ENCODE results near the gene MRPL22. TPM values are rescaled to one million over a fixed set of nuclear protein-coding genes. Genes with fewer than 3 reads are reported as not detected.
"Not testable (repeated sequence)": the region's sequence is repeated elsewhere in the genome, so short reads cannot be mapped to it uniquely, and the experiment has no call there.

MRPL22 gene
- total and polyA plus RNA-seq, 8 donors: 33.8 to 44.8 (median 42.6) TPM

DNA sequence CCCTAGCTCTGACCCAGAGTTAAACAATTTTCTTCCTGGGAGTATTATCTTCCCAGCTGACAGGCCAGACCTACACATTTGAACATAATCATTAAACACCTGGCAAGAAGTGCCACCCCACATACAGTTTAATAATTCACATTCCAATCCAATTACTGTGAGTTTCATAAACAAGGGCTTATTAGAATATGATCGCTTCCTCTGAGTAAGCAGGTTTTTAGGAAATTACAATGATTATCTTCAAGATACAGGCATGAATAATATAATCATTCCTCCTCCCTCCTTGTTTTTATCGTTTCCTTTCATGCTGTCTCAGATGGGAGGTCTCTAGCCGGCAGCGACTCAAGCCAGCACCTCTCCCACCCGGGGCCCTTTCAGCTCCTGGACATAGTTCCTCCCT, 56.9 kb downstream of the MRPL22 start:
- no peaks in the 10 kb centered on the region for H3K27me3 ChIP-seq
- intact Hi-C loops (cut with DNase I): no loop called here
- ATAC-seq (no peak), DNase-seq (no peak)
- H3K4me3 ChIP-seq: no peak overlapping the region
- TF ChIP-seq, protein P1, sequence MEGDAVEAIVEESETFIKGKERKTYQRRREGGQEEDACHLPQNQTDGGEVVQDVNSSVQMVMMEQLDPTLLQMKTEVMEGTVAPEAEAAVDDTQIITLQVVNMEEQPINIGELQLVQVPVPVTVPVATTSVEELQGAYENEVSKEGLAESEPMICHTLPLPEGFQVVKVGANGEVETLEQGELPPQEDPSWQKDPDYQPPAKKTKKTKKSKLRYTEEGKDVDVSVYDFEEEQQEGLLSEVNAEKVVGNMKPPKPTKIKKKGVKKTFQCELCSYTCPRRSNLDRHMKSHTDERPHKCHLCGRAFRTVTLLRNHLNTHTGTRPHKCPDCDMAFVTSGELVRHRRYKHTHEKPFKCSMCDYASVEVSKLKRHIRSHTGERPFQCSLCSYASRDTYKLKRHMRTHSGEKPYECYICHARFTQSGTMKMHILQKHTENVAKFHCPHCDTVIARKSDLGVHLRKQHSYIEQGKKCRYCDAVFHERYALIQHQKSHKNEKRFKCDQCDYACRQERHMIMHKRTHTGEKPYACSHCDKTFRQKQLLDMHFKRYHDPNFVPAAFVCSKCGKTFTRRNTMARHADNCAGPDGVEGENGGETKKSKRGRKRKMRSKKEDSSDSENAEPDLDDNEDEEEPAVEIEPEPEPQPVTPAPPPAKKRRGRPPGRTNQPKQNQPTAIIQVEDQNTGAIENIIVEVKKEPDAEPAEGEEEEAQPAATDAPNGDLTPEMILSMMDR (IDR thresholded peaks at IDR 0.05): no peak
- no peaks in the 10 kb centered on the region for H3K4me1 ChIP-seq
- H3K9me3 ChIP-seq: no peaks in the 10 kb centered on the region
- no peaks in the 10 kb centered on the region for H3K36me3 ChIP-seq
- no peak overlapping the region for H3K27ac ChIP-seq

DNA sequence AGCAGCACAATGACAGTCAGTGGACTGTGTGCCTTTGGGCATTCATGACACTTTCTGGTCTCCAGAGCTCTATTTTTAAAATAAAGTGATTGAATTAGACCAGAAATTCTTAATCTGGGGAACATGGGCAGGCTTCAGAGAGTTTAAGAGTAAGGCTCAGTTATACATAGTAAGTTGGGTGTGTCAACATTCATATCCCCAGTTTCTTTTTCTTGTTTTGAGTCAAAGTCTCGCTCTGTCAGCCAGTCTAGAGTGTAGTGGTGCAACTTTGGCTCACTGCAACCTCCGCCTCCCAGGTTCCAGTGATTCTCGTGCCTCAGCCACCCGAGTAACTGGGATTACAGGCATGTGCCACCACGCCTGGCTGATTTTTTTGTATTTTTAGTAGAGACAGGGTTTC, 59.0 kb downstream of the MRPL22 start:
- no peak overlapping the region for H3K27ac ChIP-seq
- no peaks in the 10 kb centered on the region for H3K9me3 ChIP-seq
- no peaks in the 10 kb centered on the region for H3K27me3 ChIP-seq
- no peaks in the 10 kb centered on the region for H3K4me1 ChIP-seq
- no peak for ATAC-seq
- intact Hi-C loops (cut with DNase I): no loop called here
- H3K4me3 ChIP-seq: no peak overlapping the region
- no peaks in the 10 kb centered on the region for H3K36me3 ChIP-seq
- DNase-seq: no peak
- TF ChIP-seq, protein P1 (IDR thresholded peaks at IDR 0.05): no peak

DNA sequence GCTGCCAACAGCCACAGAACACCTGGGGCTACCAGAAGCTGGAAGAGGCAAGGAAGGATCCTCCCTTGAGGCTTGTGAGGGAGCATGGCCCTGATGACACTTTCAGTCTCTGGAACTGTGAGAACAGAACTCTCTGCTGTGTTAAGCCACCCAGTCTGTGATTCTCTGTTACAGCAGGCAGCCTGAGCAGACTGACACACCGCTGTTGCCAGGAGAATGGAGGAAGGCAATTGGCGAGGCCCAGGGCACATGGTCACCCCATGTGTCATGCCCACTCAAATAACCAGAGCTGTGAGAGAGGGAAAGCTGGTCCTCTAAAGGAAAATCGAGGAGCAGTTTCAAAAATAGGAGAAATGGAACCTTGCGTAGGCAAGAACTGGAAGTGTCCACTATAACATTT, 60.6 kb downstream of the MRPL22 start:
- TF ChIP-seq, protein P1 (IDR thresholded peaks at IDR 0.05): no peak
- Histone ChIP-seq H3K36me3 (no peaks in the 10 kb centered on the region), H3K9me3 (no peaks in the 10 kb centered on the region), H3K4me3 (no peak overlapping the region), H3K4me1 (no peaks in the 10 kb centered on the region), H3K27ac (no peak overlapping the region), H3K27me3 (no peaks in the 10 kb centered on the region)
- DNase-seq (no peak), ATAC-seq (no peak)
- intact Hi-C loops (cut with DNase I): no loop called here

DNA sequence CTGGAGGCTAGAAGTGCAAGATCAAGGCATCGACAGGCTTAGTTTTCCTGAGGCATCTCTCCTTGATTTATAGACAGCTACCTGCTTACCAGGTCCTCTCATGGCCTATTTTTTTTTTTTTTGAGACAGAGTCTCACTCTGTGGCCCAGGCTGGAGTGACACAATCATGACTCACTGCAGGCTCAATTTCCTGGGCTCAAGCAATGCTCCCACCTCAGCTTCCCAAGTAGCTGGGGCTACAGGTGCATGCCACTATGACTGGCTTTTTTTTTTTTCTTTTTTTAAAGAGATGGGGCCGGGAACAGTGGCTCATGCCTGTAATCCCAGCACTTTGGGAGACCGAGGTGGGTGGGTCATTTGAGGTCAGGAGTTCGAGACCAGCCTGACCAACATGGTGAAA, 61.8 kb downstream of the MRPL22 start:
- H3K27me3 ChIP-seq; ATAC-seq; DNase-seq; intact Hi-C loops (cut with DNase I); H3K9me3 ChIP-seq; H3K4me1 ChIP-seq; H3K4me3 ChIP-seq; H3K36me3 ChIP-seq; H3K27ac ChIP-seq: not testable (repeated sequence)

DNA sequence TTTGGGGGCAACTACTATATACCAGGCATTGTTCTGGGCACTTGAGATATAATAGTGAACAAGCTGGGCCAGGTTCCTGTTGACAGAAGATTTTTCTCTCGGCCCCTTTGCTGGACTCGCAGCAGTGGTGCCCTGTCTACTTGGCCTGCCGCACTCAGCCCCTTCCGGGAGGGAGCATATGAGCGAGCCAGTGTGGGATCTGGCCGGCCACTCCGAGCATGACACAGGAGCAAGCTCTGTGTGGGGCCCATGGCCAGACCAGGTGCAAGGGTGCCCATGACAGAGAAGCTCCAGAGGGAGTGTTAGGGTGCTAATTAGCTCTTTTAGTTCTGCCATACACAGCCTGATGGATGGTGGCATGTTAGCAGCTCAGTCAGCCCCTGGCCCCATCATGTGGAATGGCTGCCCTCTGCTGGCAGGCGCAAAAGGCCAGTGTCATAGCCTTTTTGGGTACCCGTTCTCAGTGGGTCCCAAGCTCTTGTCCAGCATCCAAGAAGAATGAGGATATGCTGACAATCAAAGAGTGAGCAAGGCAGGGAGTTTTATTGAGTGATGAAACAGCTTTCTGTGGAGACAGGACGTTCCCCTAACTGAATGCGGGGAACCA, 63.4 kb downstream of the MRPL22 start:
- no peak for DNase-seq

DNA sequence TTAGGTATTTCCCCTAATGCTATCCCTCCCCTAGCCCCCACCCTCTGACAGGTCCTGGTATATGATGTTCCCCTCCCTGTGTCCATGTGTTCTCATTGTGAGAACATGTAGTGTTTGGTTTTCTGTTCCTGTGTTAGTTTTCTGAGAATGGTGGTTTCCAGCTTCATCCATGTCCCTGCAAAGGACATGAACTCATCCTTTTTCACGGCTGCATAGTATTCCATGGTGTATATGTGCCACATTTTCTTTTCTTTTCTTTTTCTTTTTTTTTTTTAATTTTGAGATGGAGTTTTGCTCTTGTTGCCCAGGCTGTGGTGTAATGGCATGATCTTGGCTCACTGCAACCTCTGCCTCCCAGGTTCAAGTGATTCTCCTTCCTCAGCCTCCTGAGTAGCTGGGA, 65.4 kb downstream of the MRPL22 start:
- H3K9me3 ChIP-seq; H3K27ac ChIP-seq; H3K36me3 ChIP-seq; H3K4me1 ChIP-seq; ATAC-seq; H3K27me3 ChIP-seq; H3K4me3 ChIP-seq; DNase-seq; intact Hi-C loops (cut with DNase I): not testable (repeated sequence)

More for the DNA sequence above, 63.4 kb downstream of the MRPL22 start:
- H3K9me3 ChIP-seq: no peaks in the 10 kb centered on the region
- H3K27ac ChIP-seq: no peak overlapping the region
- peak; percentile 41 for ATAC-seq
- H3K27me3 ChIP-seq: no peaks in the 10 kb centered on the region
- TF ChIP-seq, protein P1 (IDR thresholded peaks at IDR 0.05): peak; percentile 11 to 39
- intact Hi-C loops (cut with DNase I): no loop called here
- no peaks in the 10 kb centered on the region for H3K4me1 ChIP-seq
- no peak overlapping the region for H3K4me3 ChIP-seq
- no peaks in the 10 kb centered on the region for H3K36me3 ChIP-seq
